ENCODE results near the gene ZNF417.
"Not testable (repeated sequence)": the region's sequence is repeated elsewhere in the genome, so short reads cannot be mapped to it uniquely, and the experiment has no call there.

The ZNF417 gene

DNA sequence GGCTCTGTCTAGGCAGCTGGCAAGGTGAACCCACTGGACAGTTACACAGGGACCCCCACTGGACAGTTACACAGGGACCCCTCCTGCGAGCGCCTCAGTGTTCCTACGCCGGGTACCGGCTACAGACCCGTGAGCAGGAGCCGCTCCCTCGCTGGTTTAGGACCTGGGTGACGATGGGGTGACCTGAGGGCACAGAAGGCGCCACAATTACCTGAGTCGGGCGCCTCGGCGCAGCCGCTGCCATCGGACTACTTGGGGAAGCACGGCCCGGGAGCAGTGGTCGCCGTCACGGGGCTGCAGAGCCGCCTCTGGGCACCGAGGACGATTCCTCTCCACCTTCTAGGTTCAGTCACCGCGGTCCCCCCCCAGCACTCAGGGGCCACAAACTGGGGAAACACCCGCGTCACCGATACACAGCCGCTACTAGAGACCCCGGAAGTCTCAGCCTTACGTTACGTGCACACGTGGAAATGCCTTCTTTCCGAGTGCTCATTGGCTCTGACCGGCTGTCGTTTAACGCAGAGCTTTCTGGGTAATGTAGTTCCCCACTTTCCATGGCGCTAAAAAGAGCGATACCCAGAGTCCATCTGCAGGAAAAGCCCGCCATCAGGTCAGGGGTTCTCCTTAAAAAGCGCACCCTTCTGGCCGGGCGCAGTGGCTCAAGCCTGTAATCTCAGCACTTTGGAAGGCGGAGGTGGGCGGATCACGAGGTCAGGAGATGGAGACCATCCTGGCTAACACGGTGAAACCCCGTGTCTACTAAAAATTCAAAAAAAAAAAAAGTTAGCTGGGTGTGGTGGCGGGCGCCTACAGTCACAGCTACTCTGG, at the start of gene ZNF417:
Gene ZNF417, minus strand, starts transcription at position 425 of the 828 bp plus-strand sequence. Its CDS starts 181 bp downstream, at position 244.
- peak; percentile 98 for DNase-seq

DNA sequence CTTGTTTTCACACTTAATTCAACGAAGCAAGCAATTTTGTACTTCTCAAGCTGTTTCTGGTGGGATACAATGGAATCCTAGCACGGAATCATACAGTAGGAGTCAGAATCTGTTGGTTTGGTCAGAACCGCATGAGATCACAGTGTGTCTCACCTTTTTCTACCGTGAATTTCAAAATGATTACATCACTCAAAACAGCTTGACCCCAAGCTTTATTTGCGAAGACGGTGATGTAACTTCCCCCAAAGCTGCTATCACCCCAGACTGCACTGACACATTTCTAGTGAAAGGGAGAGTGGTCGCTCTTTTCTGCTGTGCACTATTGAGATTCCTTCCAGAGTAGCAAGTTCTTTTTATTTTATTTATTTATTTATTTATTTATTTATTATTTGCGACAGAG, 48.4 kb upstream of the ZNF417 start:
- DNase-seq, result no peak

GRCh38 chr19:57961785-57962184, 45.4 kb upstream of the ZNF417 start:
- no peak for DNase-seq

DNA sequence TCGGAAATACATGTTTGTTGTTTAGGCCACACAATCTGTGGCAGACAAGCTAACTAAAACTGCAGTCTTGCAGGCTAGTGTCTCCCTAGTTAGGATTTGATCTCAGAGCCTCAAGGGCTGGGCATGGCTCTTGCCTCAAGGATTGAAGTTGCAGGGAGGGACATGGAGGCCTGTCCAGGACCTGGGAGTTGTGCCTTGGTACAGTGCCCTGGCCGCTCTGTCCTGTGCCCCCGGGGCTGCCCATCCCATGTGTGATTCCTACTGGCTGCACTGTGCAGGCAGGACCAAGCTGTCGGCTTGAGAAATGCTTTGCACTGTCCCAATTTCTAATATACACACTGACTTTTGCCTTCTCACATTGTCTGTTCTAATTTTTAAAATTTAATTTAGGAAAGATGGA, 38.6 kb upstream of the ZNF417 start:
- DNase-seq, result no peak

- no peak for DNase-seq
Measured at GRCh38 chr19:57949702-57950101, 33.3 kb upstream of the ZNF417 start.

DNA sequence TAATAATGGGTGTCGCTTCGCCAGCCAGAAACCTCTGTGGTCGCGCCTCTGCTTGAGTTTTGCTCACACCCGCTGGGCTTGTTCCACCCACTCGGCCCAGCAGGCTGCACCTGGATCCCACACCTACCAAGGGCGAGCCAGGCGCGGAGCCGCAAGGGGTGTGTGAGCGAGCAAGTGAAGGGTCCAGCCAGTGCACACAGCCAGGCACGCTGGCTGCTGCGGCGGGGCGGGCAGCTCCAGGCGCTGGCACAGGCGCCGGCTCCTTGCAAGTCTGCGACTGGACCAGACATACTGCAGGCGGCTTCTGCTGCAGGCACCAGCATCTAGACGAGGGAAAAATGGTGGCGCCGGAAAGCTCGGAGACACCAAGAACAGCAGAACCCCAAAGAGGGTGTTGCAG, 32.9 kb upstream of the ZNF417 start:
- DNase-seq, result no peak

GRCh38 chr19:57947419-57948134, 31.2 kb upstream of the ZNF417 start, which contains the start of gene ZNF256:
TSS of gene ZNF256 (minus strand) at chr19:57947706. CDS start at chr19:57947474, 232 bp downstream.
- DNase-seq, result peak; percentile 98

DNA sequence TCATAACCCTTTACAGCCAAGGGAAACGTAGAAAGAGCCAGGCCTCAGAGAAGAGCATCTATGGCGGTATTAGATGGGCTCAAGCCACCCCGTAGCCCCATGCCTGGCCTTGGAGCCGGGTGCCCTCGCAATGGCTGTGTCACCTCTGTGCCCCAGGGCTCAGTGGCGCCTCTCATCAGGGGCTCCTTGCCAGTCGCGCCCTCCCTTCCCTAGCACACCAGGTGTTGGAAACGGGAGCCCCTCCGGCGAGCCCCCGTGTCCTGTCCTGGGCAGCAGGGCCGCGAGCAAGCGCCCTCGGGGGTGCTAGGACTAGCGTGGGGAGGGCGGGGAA, 30.7 kb upstream of the ZNF417 start:
- peak; percentile 27 for DNase-seq

GRCh38 chr19:57946316-57946715, 29.9 kb upstream of the ZNF417 start:
- DNase-seq, result peak; percentile 11

DNA sequence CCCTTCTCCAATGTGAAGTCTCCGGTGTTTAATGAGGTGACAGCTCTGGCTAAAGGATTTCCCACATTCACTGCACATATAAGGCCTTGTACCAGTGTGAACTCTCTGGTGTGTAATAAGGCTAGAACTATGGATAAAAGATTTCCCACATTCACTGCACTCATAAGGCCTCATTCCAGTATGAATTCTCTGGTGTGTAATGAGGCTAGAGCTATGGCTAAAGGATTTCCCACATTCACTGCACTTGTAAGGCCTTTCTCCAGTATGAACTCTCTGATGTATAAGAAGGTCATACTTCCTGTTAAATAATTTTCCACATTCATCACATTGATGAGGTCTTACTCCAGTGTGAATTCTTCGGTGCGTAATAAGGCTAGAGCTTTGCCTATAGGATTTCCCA, 25.2 kb upstream of the ZNF417 start:
- no peak for DNase-seq

DNA sequence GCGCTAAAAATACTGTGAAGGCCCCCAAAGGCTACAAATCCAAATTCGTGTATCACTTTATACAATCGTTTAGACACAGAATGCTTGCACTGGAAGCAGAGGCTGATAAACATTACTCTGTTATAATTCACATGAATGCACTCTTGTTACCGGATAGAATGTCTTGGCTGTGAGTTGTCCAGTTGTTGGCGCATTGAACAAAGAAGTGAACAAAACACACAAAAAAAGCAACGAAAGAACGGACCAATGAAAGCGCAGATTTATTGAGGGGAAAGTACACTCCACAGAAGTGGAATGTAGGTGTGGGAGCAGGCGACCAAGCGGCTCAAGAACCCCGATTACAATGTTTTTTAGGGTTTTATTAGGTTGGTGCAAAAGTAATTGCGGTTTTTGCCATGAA, 19.3 kb upstream of the ZNF417 start:
- DNase-seq, result no peak

DNA sequence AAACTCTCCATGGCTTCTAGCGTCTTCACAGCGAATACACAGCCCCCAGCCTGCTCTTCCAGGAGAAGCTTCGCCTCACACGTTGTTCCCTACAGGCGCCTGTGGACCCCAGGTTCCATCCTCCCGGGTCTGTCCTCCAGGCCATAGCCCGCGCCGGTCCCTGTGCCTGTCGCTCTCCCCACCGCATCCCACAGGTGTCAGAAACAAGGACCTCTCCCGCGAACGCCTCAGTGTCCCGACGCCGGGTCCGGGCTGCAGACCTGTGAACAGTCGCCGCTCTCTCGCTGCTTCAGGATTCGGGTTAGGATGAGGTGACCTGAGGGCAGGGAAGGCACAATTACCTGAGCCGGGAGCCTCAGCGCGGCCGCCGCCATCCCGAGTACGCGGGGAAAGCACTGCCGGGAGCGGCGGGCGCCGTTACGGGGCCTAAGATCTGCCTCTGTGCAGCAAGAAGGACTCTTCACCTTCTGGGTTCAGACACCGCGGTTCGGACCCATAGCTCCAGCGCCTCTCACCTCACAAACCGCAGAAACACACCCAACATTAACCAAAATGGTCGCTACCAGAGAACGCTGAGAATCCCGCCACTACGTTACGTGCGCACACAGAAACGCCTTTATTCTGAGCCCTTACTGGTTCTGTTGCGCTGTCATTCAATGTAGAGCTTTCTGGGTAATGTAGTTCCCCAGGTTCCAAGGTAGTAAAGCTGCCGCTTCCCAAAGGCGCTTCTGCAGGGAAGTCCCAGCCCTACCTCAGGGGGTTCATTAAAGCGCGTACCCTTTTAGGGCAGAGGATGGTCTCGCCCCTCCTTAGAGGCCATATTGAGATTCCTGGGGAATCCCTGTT, 18.7 kb upstream of the ZNF417 start, which contains the start of gene ZNF418:
Gene ZNF418, minus strand, starts transcription at position 583 of the 846 bp plus-strand sequence. CDS start 1,580 bp downstream, outside the sequence.
- peak; percentile 93 for DNase-seq

DNA sequence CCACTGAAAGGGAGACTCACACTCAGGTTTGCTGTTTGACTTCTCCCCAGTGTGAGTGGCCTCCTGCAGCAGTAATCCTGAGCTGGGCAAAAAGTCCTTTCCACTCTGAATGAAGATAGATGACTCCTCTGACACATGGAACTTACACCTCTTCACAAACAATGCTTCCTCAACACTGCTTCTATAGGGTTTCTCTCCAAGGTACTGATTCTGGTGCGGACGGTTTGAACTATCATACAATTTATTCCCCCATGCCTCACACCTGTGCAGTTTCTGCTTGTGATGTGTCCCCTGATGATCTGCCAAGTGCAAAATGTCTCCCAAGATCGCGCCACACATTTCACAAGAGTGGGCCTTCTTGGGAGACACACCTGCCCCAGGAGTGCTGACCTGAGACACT, 11.2 kb upstream of the ZNF417 start:
- DNase-seq, result no peak

- no peak for DNase-seq
Measured at GRCh38 chr19:57914531-57914930, 1.9 kb downstream of the ZNF417 start.

- DNase-seq, result no peak
Measured at GRCh38 chr19:57907394-57907793, 9.0 kb downstream of the ZNF417 start.

DNA sequence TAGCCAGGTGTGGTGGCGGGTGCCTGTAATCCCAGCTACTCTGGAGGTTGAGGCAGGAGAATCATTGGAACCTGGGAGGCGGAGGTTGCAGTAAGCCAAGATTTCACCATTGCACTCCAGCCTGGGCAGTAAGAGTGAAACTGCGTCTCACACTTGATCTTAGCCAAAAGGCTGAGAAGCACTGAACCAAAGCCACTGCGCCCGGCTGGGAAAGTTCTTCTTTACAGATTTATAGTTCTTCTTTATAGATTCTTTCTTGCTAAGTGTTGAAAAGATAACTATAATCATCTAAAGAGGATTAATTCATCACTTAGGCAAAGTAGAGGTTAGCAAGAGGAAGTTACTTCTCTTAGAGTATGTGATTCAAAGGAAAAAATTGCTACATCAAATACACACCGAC, 11.1 kb downstream of the ZNF417 start:
- no peak for DNase-seq

DNA sequence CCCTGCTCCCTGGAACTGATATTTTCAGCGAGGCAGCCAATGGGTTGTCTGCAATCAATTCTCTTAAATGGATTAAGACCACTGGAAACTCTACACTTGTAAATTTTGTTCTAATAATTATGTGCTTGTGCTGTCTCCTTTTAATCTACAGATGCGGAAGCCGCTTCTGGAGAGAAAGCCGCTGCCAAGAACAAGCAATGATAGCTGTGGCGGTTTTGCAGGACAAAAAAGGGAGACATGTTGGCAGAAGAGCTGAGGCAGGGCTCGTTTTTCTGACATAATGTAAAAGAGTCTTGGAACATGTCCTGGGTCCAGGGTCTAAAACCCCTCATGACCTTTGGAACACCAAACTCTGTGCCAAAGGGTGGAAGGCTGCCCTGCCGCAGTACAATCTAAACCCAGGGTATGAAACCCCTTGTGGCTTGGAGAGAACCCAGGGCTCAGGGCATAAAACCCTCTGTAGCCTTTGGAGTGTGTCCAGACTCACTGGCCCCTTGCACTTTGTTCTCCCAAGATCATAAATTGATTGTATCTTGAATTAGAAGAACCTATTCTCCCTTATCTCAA, 12.7 kb downstream of the ZNF417 start:
- no peak for DNase-seq

GRCh38 chr19:57900311-57900710, 16.1 kb downstream of the ZNF417 start:
- no peak for DNase-seq

- DNase-seq, result not testable (repeated sequence)
Measured at GRCh38 chr19:57890706-57891105, 25.7 kb downstream of the ZNF417 start.

DNA sequence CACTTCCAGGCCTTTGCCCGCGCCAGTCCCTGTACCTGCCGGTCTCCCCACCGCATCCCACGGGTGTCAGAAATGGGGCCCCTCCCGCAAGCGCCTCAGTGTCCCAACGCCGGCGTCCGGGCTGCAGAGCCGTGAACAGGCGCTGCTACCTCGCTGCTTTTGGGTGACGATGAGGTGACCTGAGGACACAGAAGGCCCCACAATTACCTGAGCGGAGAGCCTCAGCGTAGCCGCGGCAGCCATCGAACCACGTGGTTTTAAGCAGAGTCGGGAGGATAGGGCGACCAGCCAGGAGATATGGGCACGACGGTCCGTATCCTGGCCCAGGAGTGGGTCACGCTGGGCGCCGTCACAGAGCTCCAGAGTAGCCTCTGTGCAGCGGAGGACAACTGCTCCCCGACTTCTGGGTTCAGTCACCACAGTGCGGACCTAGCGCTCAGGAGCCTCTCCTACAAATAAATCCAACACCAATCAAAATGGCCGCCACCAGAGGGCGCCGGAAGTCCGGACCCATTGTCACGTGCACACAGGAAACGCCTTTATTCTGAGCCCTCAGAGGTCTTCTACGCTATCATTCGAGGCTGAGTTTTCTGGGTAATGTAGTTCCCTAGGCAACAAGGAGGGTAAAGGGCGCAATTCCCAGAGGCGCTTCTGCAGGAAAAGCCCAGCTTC, 27.7 kb downstream of the ZNF417 start, which contains the start of gene ZNF814:
Gene ZNF814, minus strand, starts transcription at position 478 of the 672 bp plus-strand sequence. Its CDS starts 235 bp downstream, at position 243.
- DNase-seq, result peak; percentile 96

GRCh38 chr19:57888107-57888559, 28.3 kb downstream of the ZNF417 start:
- peak; percentile 28 for DNase-seq
